Measurements from ENCODE around the gene TRANK1. TPM values are rescaled to one million over a fixed set of nuclear protein-coding genes. Genes with fewer than 3 reads are reported as not detected.
"Not testable (repeated sequence)": the region's sequence is repeated elsewhere in the genome, so short reads cannot be mapped to it uniquely, and the experiment has no call there.

TRANK1 gene
- total and polyA plus RNA-seq, 8 donors: 1.7 to 14.6 (median 3.4) TPM

DNA sequence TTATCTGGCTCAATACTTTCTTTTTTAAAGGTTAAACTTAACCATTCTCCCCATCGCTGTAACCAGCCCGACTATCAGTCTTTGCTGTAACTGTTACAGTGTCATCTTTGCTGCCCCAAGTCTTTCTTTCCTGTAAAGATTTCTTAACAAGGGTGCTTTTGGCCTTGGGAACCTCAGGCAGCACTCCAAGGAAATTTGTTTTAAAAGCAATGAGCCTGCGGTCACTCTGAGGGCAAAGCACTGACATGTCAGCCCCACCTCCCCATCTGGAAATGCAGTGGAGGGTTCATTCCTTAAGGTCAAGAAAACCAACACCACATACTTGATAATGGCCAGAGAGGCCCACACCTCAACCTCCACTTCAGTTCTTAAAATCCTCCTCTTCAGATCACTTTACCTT is 3.2 kb downstream of the TRANK1 start:
- Histone ChIP-seq H3K27ac (no peak overlapping the region), H3K4me1 (peaks cover 0 to 4% (median 0%) of the 10 kb centered on the region in 3 donors), H3K27me3 (no peaks in the 10 kb centered on the region), H3K4me3 (no peak overlapping the region), H3K36me3 (no peaks in the 10 kb centered on the region), H3K9me3 (no peaks in the 10 kb centered on the region)
- DNase-seq (no peak), ATAC-seq (no peak), FAIRE-seq (no peak)
- intact Hi-C loops (cut with DNase I): no loop called here
- WGBS, 2 donors: 74 to 83% methylated on average over 3 of the region's 3 CpGs
- TF ChIP-seq, protein P1, sequence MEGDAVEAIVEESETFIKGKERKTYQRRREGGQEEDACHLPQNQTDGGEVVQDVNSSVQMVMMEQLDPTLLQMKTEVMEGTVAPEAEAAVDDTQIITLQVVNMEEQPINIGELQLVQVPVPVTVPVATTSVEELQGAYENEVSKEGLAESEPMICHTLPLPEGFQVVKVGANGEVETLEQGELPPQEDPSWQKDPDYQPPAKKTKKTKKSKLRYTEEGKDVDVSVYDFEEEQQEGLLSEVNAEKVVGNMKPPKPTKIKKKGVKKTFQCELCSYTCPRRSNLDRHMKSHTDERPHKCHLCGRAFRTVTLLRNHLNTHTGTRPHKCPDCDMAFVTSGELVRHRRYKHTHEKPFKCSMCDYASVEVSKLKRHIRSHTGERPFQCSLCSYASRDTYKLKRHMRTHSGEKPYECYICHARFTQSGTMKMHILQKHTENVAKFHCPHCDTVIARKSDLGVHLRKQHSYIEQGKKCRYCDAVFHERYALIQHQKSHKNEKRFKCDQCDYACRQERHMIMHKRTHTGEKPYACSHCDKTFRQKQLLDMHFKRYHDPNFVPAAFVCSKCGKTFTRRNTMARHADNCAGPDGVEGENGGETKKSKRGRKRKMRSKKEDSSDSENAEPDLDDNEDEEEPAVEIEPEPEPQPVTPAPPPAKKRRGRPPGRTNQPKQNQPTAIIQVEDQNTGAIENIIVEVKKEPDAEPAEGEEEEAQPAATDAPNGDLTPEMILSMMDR (IDR thresholded peaks at IDR 0.05): no peak

DNA sequence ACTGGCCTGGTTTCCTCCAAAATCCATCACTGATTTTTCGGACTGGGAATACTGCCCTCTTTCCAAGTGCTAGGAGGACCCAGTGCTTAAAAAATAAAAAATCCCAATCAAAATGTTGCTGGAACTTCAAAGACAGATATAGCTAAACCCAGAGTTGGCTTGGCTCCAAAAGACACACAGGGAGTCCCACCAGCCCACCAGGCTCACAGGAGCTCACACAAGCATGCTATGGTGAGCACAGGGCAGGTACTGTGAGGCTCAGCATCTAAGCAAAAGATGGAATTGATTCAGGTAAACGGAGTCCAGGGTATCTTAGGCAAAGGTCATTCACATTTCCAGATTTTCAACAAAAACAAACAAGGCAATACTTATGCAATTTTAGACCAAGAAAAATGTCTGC is 3.7 kb downstream of the TRANK1 start:
- H3K4me1 ChIP-seq: peaks cover 0 to 4% (median 0%) of the 10 kb centered on the region in 3 donors
- H3K27me3 ChIP-seq: no peaks in the 10 kb centered on the region
- H3K9me3 ChIP-seq: no peaks in the 10 kb centered on the region
- H3K4me3 ChIP-seq: no peak overlapping the region
- DNase-seq (no peak), ATAC-seq (no peak), FAIRE-seq (no peak)
- WGBS, 2 donors: 85 to 91% methylated on average over 2 of the region's 2 CpGs
- TF ChIP-seq, protein P1 (IDR thresholded peaks at IDR 0.05): no peak
- intact Hi-C loops (cut with DNase I): no loop called here
- H3K36me3 ChIP-seq: no peaks in the 10 kb centered on the region
- H3K27ac ChIP-seq: no peak overlapping the region

DNA sequence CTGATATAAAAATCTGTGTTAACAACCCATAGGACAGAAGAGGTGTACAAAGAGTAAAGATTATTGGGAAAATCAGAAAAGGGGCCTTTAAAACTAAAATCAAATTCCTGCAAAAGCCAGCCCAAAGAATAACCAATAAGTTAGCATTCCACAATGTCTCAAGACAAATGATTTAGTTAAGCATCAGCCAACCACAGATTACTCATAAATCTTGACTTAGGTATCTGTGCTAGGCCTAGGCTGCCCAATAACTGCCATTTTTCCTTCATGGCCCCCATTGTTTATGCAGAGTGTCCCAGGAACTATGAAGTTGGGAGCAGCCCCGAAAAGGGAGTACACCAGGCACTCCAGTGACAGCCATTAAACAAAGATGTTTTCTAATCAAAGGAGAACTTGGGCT is 7.4 kb downstream of the TRANK1 start:
- Histone ChIP-seq H3K4me3 (no peak overlapping the region), H3K4me1 (no peaks in the 10 kb centered on the region), H3K9me3 (no peaks in the 10 kb centered on the region), H3K27ac (no peak overlapping the region), H3K36me3 (no peaks in the 10 kb centered on the region), H3K27me3 (no peaks in the 10 kb centered on the region)
- ATAC-seq (no peak), DNase-seq (no peak), FAIRE-seq (no peak)
- intact Hi-C loops (cut with DNase I): no loop called here
- TF ChIP-seq, protein P1 (IDR thresholded peaks at IDR 0.05): no peak
- 89 to 94% methylated on average over 1 of the region's 1 CpG for WGBS, 2 donors

DNA sequence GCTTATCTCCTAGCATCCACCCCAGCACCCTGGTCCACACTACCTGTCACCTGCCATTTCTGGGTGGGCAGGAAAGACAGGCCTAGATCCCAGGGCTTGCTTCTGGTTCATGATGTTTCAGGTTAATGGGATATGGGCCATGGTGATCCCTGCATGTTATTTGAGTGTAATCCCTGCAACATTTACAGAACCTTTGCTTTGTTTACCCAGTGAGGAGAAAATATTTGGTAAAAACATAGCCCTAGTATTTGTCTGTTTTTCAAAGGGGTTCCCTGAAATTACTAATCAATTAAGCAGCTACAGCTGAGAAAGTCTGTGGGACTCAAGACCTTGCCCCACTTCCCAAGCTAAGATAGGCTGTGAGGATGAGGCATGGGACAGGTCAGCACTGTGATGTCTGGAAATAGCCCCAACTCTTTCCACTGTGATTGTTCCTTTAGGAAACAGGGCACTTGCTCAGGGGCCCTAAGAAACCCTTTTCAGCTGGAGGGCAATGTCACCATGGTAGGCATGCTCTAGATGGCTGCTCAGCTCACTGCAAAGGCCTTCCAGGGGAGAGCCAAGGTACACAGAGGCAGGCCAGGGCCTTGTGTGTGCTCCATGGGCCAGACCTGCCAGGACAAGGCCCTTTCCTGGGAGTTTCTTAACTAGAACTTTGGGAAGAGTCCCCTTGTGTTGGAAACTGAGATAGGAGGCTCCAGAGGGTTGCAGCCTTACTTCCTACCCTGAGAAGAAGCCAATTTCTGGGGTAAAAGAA is 11.1 kb downstream of the TRANK1 start:
- Histone ChIP-seq H3K27ac (no peak overlapping the region), H3K4me3 (no peak overlapping the region), H3K27me3 (no peaks in the 10 kb centered on the region), H3K36me3 (no peaks in the 10 kb centered on the region), H3K4me1 (no peaks in the 10 kb centered on the region), H3K9me3 (no peaks in the 10 kb centered on the region)
- DNase-seq (no peak), FAIRE-seq (no peak), ATAC-seq (no peak)
- TF ChIP-seq, protein P1 (IDR thresholded peaks at IDR 0.05): no peak
- intact Hi-C loops (cut with DNase I): no loop called here

DNA sequence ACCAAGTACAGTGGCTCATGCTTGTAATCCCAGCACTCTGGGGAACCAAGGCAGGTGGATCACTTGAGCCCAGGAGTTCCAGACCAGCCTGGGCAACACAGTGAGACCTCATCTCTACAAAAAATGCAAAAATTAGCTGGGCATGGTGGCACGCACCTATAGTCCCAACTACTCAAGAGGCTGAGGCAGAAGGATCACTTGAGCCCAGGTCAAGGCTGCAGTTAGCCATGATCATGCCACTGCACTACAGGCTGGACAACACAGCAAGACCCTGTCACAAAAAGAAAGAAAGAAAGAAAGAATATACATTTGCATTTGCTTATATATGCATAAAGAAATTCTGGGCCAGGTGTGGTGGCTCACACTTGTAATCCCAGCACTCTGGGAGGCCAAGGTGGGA is 13.4 kb downstream of the TRANK1 start:
- FAIRE-seq; ATAC-seq; H3K27me3 ChIP-seq; DNase-seq; H3K4me1 ChIP-seq; H3K36me3 ChIP-seq; intact Hi-C loops (cut with DNase I); H3K27ac ChIP-seq; H3K9me3 ChIP-seq; H3K4me3 ChIP-seq: not testable (repeated sequence)
- WGBS, 2 donors: 93 to 98% methylated on average over 1 of the region's 1 CpG
